NCI-H1417 (cell line): ENCODE data around the gene HUWE1.
"Not testable (repeated sequence)": the region's sequence is repeated elsewhere in the genome, so short reads cannot be mapped to it uniquely, and the experiment has no call there.

Experiments used
- DNase-seq, 3 experiments: peaks; one replicate each; lab custom pipeline; 2025; lab: John Stamatoyannopoulos, UW

The HUWE1 gene, protein sequence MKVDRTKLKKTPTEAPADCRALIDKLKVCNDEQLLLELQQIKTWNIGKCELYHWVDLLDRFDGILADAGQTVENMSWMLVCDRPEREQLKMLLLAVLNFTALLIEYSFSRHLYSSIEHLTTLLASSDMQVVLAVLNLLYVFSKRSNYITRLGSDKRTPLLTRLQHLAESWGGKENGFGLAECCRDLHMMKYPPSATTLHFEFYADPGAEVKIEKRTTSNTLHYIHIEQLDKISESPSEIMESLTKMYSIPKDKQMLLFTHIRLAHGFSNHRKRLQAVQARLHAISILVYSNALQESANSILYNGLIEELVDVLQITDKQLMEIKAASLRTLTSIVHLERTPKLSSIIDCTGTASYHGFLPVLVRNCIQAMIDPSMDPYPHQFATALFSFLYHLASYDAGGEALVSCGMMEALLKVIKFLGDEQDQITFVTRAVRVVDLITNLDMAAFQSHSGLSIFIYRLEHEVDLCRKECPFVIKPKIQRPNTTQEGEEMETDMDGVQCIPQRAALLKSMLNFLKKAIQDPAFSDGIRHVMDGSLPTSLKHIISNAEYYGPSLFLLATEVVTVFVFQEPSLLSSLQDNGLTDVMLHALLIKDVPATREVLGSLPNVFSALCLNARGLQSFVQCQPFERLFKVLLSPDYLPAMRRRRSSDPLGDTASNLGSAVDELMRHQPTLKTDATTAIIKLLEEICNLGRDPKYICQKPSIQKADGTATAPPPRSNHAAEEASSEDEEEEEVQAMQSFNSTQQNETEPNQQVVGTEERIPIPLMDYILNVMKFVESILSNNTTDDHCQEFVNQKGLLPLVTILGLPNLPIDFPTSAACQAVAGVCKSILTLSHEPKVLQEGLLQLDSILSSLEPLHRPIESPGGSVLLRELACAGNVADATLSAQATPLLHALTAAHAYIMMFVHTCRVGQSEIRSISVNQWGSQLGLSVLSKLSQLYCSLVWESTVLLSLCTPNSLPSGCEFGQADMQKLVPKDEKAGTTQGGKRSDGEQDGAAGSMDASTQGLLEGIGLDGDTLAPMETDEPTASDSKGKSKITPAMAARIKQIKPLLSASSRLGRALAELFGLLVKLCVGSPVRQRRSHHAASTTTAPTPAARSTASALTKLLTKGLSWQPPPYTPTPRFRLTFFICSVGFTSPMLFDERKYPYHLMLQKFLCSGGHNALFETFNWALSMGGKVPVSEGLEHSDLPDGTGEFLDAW (N-terminal part only)

GRCh38 chrX:53686151-53686885 lies at the start of gene HUWE1:
HUWE1 (minus strand) TSS chrX:53686719; CDS start chrX:53654107, 32,612 bp downstream.
- peak; percentile 72 to 91 (median 88) for DNase-seq

DNA sequence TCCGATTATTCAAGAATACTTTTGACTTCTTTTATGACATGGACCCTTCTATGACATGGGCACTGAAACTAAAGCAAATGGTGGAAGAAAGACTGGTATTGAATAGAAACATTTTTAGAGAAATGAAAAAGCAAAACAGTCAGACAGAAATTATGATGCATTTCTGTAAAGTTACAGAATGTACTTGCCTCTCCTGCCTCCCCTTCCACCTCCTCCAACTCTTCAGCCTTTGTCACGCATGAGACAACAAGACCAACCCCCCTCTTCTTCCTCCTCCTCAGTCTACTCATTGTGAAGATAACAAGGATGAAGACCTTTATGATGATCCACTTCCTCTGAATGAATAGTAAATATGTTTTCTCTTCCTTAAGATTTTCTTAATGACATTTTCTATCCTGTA lies 46.3 kb upstream of the HUWE1 start:
- no peak for DNase-seq

DNA sequence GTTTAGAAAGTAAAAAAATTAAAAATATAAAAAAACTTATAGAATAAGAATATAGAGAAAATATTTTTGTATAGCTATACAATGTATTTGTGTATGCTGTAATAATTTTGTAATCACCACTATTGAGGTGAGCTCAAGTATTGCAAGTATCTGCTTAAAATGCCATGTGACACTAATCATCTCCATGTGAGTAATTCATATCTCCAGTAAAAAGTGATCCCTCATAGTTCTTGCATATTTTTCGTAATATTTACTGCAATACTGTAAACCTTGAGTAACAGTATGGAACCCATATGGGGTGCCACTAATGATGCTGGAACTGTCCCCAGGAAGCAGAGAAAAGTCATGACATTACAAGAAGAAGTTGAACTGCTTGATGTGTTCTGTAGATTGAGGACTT lies 43.2 kb upstream of the HUWE1 start:
- DNase-seq = no peak

DNA sequence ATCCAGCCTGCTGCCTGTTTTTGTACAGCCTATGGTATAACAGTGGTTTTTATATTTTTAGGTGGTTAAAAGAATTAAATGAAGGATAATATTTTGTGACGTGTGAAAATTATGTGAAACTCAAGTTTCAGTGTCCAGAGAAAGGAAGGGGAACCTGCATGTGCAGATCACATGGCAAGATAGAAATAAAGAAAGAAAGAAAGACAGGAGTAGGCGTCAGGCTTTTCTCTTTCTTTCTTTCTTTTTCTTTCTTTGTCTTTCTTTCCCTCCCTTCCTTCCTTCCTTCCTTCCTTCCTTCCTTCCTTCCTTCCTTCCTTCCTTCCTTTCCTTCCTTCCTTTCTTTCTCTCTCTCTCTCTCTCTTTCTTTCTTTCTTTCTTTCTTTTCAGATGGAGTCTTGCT lies 42.0 kb upstream of the HUWE1 start:
- no peak for DNase-seq

DNA sequence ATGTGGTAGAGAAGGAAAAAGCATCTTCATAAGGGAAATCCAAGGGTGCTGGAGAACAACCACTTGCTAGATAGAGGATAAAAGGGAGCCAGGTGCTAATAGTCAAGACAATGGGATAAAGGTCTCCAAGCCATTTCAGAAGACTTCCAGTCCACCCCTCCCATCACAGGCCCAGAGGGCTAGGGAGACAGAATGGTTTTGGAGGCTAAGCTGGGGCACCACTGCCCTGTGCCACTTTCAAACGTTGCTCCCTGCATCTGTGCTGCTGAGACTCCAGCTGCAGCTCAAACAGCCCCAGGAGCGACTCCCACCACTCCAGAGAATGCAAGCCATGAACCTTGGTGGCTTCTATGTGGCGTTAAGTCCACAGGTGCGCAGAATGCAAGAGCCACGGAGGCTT lies 38.4 kb upstream of the HUWE1 start:
- DNase-seq = no peak

DNA sequence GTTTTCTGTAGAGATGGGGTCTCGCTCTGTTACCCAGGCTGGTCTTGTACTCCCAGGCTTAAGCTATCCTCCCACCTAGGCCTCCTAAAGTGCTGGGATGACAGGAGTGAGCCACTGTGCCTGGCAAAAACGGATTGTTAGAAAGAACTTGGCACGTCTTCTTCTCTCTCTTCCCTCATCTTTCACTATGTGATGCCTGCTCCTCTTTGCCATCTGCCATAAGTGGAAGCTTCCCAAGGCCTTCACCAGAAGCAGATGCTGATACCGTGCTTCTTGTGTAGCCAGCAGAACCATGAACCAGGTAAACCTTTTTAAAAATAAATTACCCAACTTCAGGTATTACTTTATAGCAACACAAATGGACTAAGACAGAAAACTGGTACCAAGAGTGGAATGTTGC lies 36.9 kb upstream of the HUWE1 start:
- no peak for DNase-seq

DNA sequence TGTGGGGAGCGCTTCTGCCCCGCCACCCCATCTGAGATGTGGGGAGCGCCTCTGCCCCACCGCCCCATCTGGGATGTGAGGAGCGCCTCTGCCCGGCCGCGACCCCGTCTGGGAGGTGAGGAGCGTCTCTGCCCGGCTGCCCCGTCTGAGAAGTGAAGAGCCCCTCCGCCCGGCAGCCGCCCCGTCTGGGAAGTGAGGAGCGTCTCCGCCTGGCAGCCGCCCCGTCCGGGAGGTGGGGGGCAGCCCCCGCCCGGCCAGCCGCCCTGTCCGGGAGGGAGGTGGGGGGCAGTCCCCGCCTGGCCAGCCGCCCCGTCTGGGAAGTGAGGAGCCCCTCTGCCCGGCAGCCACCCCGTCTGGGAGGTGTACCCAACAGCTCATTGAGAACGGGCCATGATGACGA lies 35.1 kb upstream of the HUWE1 start:
- not testable (repeated sequence) for DNase-seq

- not testable (repeated sequence) for DNase-seq
Observed at GRCh38 chrX:53719666-53720065, 33.1 kb upstream of the HUWE1 start.

DNA sequence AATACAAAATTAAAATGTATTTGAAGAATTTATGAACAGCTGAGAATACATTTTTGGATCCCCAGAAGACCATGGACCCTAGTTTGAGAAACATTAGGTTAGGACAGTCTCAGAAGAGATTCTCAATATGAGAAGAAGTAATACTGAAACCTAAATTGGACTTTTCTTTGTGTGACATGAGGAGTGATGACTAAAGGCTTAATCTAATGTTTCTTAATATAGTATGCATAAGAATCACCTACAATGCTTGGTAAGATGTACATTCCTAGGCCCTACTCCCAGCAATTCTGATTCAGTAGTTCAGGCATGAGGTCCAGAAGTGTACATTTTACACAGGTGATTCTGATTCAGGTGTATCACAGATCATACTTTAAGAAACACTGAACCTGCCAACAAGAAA lies 31.6 kb upstream of the HUWE1 start:
- DNase-seq = no peak

DNA sequence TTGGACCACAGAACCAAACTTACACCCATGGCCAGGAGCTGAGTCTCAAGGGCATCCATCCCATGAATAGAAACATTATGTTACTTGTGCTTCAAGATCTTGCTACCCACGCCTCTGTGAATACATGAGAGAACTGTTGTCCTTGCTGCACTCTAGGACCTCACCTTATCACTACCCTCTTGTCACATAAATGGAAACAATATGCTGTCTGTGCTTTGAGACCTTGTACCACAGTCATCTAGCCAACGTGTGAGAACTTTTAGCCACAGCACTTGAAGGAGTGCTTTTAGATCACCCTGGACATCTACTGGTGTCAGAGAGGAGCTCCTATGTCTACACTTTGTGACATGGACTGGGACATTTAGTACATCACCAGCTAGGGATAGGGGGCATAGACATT lies 30.7 kb upstream of the HUWE1 start:
- DNase-seq = no peak

DNA sequence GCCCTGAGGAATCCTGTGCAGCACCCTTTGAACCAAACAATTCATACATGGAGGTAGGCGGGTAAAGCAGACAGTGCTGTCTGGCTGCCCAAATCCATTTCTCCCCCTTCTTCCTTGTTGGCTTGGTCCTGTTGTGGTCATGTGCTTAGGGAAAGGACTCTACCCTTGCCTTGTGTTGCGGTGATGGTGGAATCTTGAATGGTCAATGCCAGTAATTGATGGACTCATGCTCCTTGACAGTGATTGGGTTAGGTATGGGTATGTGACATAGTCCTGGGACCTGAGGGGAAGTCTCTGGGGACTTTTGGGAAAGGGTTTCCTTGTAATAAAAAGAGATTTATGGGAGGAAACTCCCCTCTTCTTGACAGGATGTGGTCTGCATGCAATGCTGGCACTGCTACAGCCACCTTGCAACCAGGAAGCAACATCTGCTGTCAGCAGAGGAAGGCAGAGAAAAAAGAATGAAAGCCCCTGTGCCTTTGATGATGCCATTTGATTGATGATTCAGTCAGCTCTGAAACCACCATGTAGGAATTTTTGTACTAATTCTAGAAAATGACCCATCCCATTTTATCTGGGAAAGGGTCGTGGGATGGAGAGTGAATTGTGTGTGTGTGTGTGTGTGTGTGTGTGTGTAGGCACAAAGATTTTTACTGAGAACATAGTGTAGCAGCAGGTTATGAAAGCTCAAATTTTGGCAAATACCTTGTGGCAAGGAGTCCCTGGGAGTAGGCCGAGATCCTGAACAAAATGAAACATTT lies 30.0 kb upstream of the HUWE1 start:
- no peak for DNase-seq

- DNase-seq = no peak
Observed at GRCh38 chrX:53715346-53715924, 28.9 kb upstream of the HUWE1 start.

GRCh38 chrX:53714580-53715345 lies 28.2 kb upstream of the HUWE1 start:
- DNase-seq = no peak

GRCh38 chrX:53713987-53714579 lies 27.6 kb upstream of the HUWE1 start:
- no peak for DNase-seq

DNA sequence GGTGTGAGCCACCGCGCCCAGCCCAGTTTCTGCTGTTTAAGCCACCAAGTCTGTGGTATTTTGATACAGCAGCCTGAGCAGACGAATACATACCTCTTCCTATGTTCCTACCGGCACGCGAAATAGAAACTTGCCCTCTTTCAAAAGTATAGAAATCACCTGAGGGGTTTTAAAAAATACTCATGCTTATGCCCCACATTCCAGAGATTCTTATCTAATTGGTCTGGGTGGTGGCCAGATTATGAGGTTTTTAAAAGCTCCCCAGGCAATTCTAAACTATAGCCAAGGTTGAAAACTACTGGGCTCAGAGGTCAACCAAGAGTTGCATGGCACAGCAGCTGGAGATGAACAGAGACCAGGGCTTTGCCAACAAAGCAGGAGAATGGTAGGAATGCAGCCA lies 24.9 kb upstream of the HUWE1 start:
- no peak for DNase-seq

- no peak for DNase-seq
Observed at GRCh38 chrX:53704854-53705253, 18.3 kb upstream of the HUWE1 start.

DNA sequence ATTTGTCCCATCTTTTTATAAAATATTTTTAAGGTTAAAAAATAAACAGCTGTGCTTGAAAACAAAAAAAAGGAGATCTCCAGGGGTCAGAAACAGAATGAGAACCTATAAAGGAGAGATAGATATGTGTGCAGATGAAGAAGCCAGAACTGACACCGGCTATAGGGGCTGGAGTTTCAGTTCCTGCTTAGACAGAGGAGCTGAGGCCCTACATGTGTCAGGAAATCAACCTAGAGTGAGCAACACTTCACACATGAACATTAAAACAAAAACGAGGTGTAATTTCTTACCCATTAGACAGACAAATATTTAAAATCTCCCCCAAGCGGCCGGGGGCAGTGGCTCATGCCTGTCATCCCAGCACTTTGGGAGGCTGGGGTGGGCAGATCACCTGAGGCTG lies 17.8 kb upstream of the HUWE1 start:
- DNase-seq = no peak

DNA sequence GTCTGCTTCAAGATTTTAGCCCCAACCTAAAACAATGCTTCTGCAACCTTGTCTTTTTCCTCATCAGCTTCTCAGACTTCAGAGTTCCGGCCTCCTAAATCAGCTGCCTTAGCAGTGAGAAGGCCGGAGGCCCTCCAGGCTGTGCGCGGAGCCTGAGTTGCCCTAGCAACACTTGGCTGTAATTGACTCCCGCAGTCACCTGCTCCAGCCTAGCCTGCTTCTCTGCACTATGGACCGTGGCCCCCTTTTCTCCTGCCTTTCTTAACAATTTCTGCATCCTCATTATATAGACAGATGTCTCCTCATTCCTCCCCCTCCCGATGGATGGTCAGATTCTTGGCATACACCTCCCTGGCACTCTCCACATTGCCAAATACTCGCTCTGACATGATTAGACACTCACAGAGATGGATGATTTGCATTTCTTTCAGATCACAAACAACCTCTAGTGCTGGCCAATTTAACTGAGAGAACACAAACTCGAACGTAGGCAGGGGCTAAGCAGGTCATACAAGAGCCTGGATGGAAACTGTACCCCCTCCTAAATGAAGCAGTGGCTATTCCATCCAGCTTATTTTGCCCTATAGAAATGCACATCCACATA lies 9.5 kb upstream of the HUWE1 start:
- peak; percentile 7 to 85 (median 67) for DNase-seq

GRCh38 chrX:53694642-53695041 lies 8.1 kb upstream of the HUWE1 start:
- DNase-seq = no peak
